Measurements from ENCODE around the gene TADA3. TPM values are rescaled to one million over a fixed set of nuclear protein-coding genes. Genes with fewer than 3 reads are reported as not detected.

TADA3 gene
- total RNA-seq, 1 experiment from 2014 or later, result 85.4 TPM

- Histone ChIP-seq H3K27ac (ENCODE audit: low read length) (no peak overlapping the region), H4K20me1 (ENCODE audit: low read length) (no peaks in the 10 kb centered on the region), H2AFZ (ENCODE audit: low read length) (no peak overlapping the region), H3K4me1 (ENCODE audit: insufficient read depth, low read length) (peaks cover 25% of the 10 kb centered on the region), H3K4me3 (ENCODE audit: low read length) (0 out of 2 replicates have a peak overlapping the region, but pooled peaks have one; percentile 80), H3K9ac (ENCODE audit: low read length) (no peak overlapping the region), H3F3A (ENCODE audit: low read length, unreplicated experiment) (no peaks in the 10 kb centered on the region), H3K4me2 (ENCODE audit: low read length) (peak overlapping the region; percentile 88), H3K9me3 (ENCODE audit: low read length) (no peaks in the 10 kb centered on the region), H3K27me3 (ENCODE audit: low read length) (no peaks in the 10 kb centered on the region), H3K36me3 (ENCODE audit: low read depth, low read length) (no peaks in the 10 kb centered on the region; the same call in 1 of the 2 replicates), H3K9me2 (replicated peaks; ENCODE audit: low read length) (no peaks in the 10 kb centered on the region), H3K79me2 (ENCODE audit: low read length) (peaks cover 18% of the 10 kb centered on the region)
- ATAC-seq (no peak), DNase-seq (no peak)
- intact Hi-C loops (cut with micrococcal nuclease), result loop anchor here (2.0 kb wide), 1 partner anchor 13 kb away; no protein-coding TSS in a partner anchor
- CTCF ChIA-PET, result no interaction called here
- POLR2A ChIA-PET (ENCODE audit: unreplicated experiment), result interaction anchor here (0.6 kb wide), 1 partner anchor 22 kb away, joined by 4 read pairs; no protein-coding TSS in a partner anchor
- BruUV-seq (replicated peaks), result no TSS peak
- TF ChIP-seq EZH2phosphoT487 (IDR thresholded peaks at IDR 0.05; ENCODE audit: borderline replicate concordance, low read length), result no peak
- no peak for TF ChIP-seq CTCF (conservative IDR thresholded peaks at IDR 0.05; ENCODE audit: low read depth, low read length)
- TF ChIP-seq EZH2 (IDR thresholded peaks at IDR 0.05; ENCODE audit: low read length, unreplicated experiment), result no peak
Measured at GRCh38 chr3:9768141-9768775, 24.0 kb downstream of the TADA3 start.

GRCh38 chr3:9767418-9767817, 24.9 kb downstream of the TADA3 start:
- intact Hi-C loops (cut with micrococcal nuclease), result no loop called here
- Histone ChIP-seq H3K9me2 (replicated peaks; ENCODE audit: low read length) (no peaks in the 10 kb centered on the region), H3K36me3 (ENCODE audit: low read depth, low read length) (no peaks in the 10 kb centered on the region; the same call in 1 of the 2 replicates), H3K4me2 (ENCODE audit: low read length) (peak overlapping the region; percentile 88; the same call in 1 of the 2 replicates), H3K9me3 (ENCODE audit: low read length) (no peaks in the 10 kb centered on the region), H3K27me3 (ENCODE audit: low read length) (no peaks in the 10 kb centered on the region), H3K79me2 (ENCODE audit: low read length) (peaks cover 18% of the 10 kb centered on the region), H3F3A (ENCODE audit: low read length, unreplicated experiment) (no peaks in the 10 kb centered on the region), H2AFZ (ENCODE audit: low read length) (no peak overlapping the region), H3K4me3 (ENCODE audit: low read length) (no peak overlapping the region), H3K4me1 (ENCODE audit: insufficient read depth, low read length) (peaks cover 25% of the 10 kb centered on the region), H3K27ac (ENCODE audit: low read length) (peak overlapping the region; percentile 16), H4K20me1 (ENCODE audit: low read length) (no peaks in the 10 kb centered on the region), H3K9ac (ENCODE audit: low read length) (no peak overlapping the region)
- no peak for TF ChIP-seq EZH2 (IDR thresholded peaks at IDR 0.05; ENCODE audit: low read length, unreplicated experiment)
- no peak for TF ChIP-seq CTCF (conservative IDR thresholded peaks at IDR 0.05; ENCODE audit: low read depth, low read length)
- TF ChIP-seq EZH2phosphoT487 (IDR thresholded peaks at IDR 0.05; ENCODE audit: borderline replicate concordance, low read length), result no peak
- BruUV-seq (replicated peaks), result no TSS peak
- ATAC-seq (no peak; the same call in 1 of the 2 replicates), DNase-seq (no peak)
- ChIA-PET POLR2A (ENCODE audit: unreplicated experiment) (interaction anchor here (0.6 kb wide), 1 partner anchor 22 kb away, joined by 4 read pairs; no protein-coding TSS in a partner anchor), CTCF (no interaction called here)

- H3K9ac ChIP-seq (ENCODE audit: low read length), result no peak overlapping the region
- no peak for DNase-seq
- no peak overlapping the region for H2AFZ ChIP-seq (ENCODE audit: low read length)
- no peaks in the 10 kb centered on the region for H3K9me2 ChIP-seq (replicated peaks; ENCODE audit: low read length)
- H3K4me1 ChIP-seq (ENCODE audit: insufficient read depth, low read length), result peaks cover 25% of the 10 kb centered on the region
- ChIA-PET CTCF (no interaction called here), POLR2A (ENCODE audit: unreplicated experiment) (no interaction called here)
- H3K27me3 ChIP-seq (ENCODE audit: low read length), result no peaks in the 10 kb centered on the region
- intact Hi-C loops (cut with micrococcal nuclease), result no loop called here
- ATAC-seq, result no peak
- no peaks in the 10 kb centered on the region for H4K20me1 ChIP-seq (ENCODE audit: low read length)
- BruUV-seq (replicated peaks), result no TSS peak
- TF ChIP-seq CTCF (conservative IDR thresholded peaks at IDR 0.05; ENCODE audit: low read depth, low read length) (no peak), EZH2phosphoT487 (IDR thresholded peaks at IDR 0.05; ENCODE audit: borderline replicate concordance, low read length) (no peak), EZH2 (IDR thresholded peaks at IDR 0.05; ENCODE audit: low read length, unreplicated experiment) (no peak)
- no peaks in the 10 kb centered on the region; the same call in 1 of the 2 replicates for H3K36me3 ChIP-seq (ENCODE audit: low read depth, low read length)
- peaks cover 18% of the 10 kb centered on the region for H3K79me2 ChIP-seq (ENCODE audit: low read length)
- no peak overlapping the region for H3K27ac ChIP-seq (ENCODE audit: low read length)
- H3K4me3 ChIP-seq (ENCODE audit: low read length), result no peak overlapping the region
- H3K9me3 ChIP-seq (ENCODE audit: low read length), result no peaks in the 10 kb centered on the region
- H3K4me2 ChIP-seq (ENCODE audit: low read length), result no peak overlapping the region
- no peaks in the 10 kb centered on the region for H3F3A ChIP-seq (ENCODE audit: low read length, unreplicated experiment)
Measured at GRCh38 chr3:9765865-9766264, 26.4 kb downstream of the TADA3 start.

All from PC-3 (cell line).